Urinary bladder (tissue), 4 donors: Measurements from ENCODE around the gene MXD4. TPM values are rescaled to one million over a fixed set of nuclear protein-coding genes. Genes with fewer than 3 reads are reported as not detected.

Source experiments
- DNase-seq: peaks from one replicate; pipeline ENCODE4 v3.0.0-alpha.2; 2015; ENCODE audit errors: extremely low spot score
- H3K27ac ChIP-seq: one replicate; pipeline ENCODE4 v1.5.1; 2013; ENCODE audit warnings: low read depth, mild to moderate bottlenecking, moderate library complexity
- H3K36me3 ChIP-seq: one replicate; pipeline ENCODE4 v1.6.1; 2013; ENCODE audit warnings: mild to moderate bottlenecking, moderate library complexity; ENCODE audit not compliant: insufficient read depth
- H3K4me1 ChIP-seq: one replicate; pipeline ENCODE4 v1.6.1; 2013; ENCODE audit warnings: mild to moderate bottlenecking, moderate library complexity; ENCODE audit not compliant: insufficient read depth
- H3K4me3 ChIP-seq: one replicate; pipeline ENCODE4 v1.5.1; 2013; ENCODE audit warnings: low read depth, low read length
- WGBS: extraction: QIAGEN DNeasy Blood & Tissue Kit; methylation state at CpG from one replicate; pipeline ENCODE4 v1.1.7; 2013; 5-methylcytosine and 5-hydroxymethylcytosine counted together
- polyA plus RNA-seq: library from polyadenylated mRNA; stranded (reverse); fragments of 200-250 nt; gene quantifications from one replicate; pipeline ENCODE4 v1.2.3, GENCODE V29; 2013
- total RNA-seq: library from RNA; depleted of rRNA; stranded (reverse); fragments of >200 nt; gene quantifications from one replicate; pipeline ENCODE4 v1.2.3, GENCODE V29; 2014
- donor health status: healthy with polysubstance abuse.
- donor health status: healthy.

MXD4 gene
- total and polyA plus RNA-seq, 2 donors = 27.3 to 55.2 TPM

GRCh38 chr4:2288051-2288541 is 26.2 kb upstream of the MXD4 start:
- Histone ChIP-seq H3K36me3 (no peaks in the 10 kb centered on the region), H3K4me1 (no peaks in the 10 kb centered on the region), H3K4me3 (no peak overlapping the region), H3K27ac (no peak overlapping the region)
- no peak for DNase-seq
- WGBS = 89% methylated on average over 10 of the region's 10 CpGs

DNA sequence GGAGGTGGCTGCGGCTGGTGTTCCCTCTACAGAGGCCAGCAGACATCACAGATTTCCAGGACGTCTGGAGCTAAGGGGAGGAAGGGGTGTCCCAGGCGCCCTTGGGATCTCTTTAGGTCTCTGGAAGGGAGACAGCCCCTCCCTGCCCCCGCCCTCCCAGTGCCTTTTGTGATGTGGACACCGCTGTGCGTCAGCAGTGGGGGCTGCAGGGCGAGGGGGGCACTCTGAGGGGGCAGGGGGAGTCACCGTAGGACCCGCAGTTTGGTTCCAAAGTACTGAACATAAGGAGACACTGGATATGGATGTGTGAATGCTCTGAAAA is 25.6 kb upstream of the MXD4 start:
- WGBS = 81% methylated on average over 9 of the region's 9 CpGs
- no peaks in the 10 kb centered on the region for H3K36me3 ChIP-seq
- no peaks in the 10 kb centered on the region for H3K4me1 ChIP-seq
- H3K27ac ChIP-seq = no peak overlapping the region
- H3K4me3 ChIP-seq = no peak overlapping the region
- DNase-seq = no peak

GRCh38 chr4:2286904-2287593 is 25.1 kb upstream of the MXD4 start:
- DNase-seq = no peak
- no peaks in the 10 kb centered on the region for H3K4me1 ChIP-seq
- H3K36me3 ChIP-seq = no peaks in the 10 kb centered on the region
- H3K27ac ChIP-seq = no peak overlapping the region
- 66% methylated on average over 19 of the region's 19 CpGs for WGBS
- H3K4me3 ChIP-seq = no peak overlapping the region

GRCh38 chr4:2285613-2286381 is 23.9 kb upstream of the MXD4 start:
- Histone ChIP-seq H3K36me3 (no peaks in the 10 kb centered on the region), H3K27ac (no peak overlapping the region), H3K4me3 (no peak overlapping the region), H3K4me1 (no peaks in the 10 kb centered on the region)
- DNase-seq = no peak
- 81% methylated on average over 27 of the region's 27 CpGs for WGBS

GRCh38 chr4:2284934-2285612 is 23.2 kb upstream of the MXD4 start:
- no peaks in the 10 kb centered on the region for H3K4me1 ChIP-seq
- no peak overlapping the region for H3K27ac ChIP-seq
- WGBS = 86% methylated on average over 15 of the region's 15 CpGs
- no peak overlapping the region for H3K4me3 ChIP-seq
- H3K36me3 ChIP-seq = no peaks in the 10 kb centered on the region
- no peak for DNase-seq

DNA sequence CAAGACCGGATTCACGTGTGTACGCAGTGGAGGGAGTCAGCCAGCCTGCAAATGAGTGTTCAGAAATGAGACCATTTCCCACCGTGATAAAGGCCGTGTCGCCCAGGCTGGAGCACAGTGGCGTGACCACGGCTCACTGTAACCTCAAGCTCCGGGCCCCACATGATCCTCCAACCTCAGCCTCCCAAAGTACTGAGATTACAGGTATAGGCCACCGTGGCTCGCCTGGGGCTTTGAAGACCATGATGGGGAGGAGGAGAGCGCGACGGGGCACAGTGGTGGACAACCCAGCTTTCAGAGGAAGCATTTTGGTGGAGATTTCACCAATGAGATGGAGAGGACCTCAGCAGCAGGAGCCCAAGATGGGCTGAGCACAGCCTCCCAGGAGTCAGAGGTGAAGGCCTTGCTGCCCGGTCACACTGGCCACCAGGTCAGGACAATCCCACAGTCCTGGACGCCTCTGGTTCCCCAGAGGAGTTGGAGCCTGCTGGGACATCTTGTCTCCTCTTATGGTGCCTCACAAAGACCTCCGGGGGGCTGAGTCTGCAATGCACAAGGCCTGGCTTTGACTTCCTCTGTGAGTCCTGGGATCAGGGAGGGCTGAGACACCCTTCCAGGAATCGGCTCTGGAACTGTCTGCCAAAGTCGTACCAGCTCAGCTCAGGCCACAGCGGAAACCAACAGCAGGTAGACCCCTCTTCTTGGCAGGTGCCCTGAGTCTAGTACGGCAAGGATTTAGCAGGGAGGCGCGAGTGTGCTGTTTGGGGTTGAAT is 22.4 kb upstream of the MXD4 start:
- no peaks in the 10 kb centered on the region for H3K4me1 ChIP-seq
- H3K36me3 ChIP-seq = no peaks in the 10 kb centered on the region
- no peak overlapping the region for H3K4me3 ChIP-seq
- WGBS = 97% methylated on average over 23 of the region's 23 CpGs
- H3K27ac ChIP-seq = no peak overlapping the region
- DNase-seq = no peak

- Histone ChIP-seq H3K27ac (no peak overlapping the region), H3K36me3 (no peaks in the 10 kb centered on the region), H3K4me3 (no peak overlapping the region), H3K4me1 (no peaks in the 10 kb centered on the region)
- 93% methylated on average over 3 of the region's 3 CpGs for WGBS
- no peak for DNase-seq
Measured at GRCh38 chr4:2283199-2283711, 21.3 kb upstream of the MXD4 start.

- Histone ChIP-seq H3K4me3 (no peak overlapping the region), H3K4me1 (no peaks in the 10 kb centered on the region), H3K36me3 (no peaks in the 10 kb centered on the region), H3K27ac (no peak overlapping the region)
- DNase-seq = no peak
- 71% methylated on average over 10 of the region's 10 CpGs for WGBS
Measured at GRCh38 chr4:2281575-2282343, 19.9 kb upstream of the MXD4 start.

GRCh38 chr4:2280531-2281300 is 18.8 kb upstream of the MXD4 start:
- Histone ChIP-seq H3K4me1 (no peaks in the 10 kb centered on the region), H3K4me3 (no peak overlapping the region), H3K27ac (no peak overlapping the region), H3K36me3 (no peaks in the 10 kb centered on the region)
- DNase-seq = no peak
- WGBS = 84% methylated on average over 13 of the region's 13 CpGs

DNA sequence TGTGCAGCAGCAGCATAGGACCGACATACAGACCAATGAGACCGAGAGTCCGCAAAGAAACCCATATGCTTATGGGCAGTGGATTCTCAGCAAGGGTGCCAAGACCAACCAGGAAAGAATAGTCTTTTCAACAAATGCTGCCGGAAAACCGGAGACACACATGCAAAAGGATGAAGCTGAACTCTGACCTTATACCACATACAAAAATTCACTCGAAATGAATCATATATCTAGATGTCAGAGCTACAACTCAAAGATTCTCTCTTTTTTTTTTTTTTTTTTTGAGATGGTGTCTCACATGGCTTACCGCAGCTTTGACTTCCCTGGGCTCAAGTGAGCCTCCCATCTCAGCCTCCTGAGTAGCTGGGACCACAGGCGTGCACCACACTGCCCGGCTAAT is 16.0 kb upstream of the MXD4 start:
- no peak overlapping the region for H3K27ac ChIP-seq
- 95% methylated on average over 9 of the region's 9 CpGs for WGBS
- no peaks in the 10 kb centered on the region for H3K36me3 ChIP-seq
- H3K4me3 ChIP-seq = no peak overlapping the region
- H3K4me1 ChIP-seq = no peaks in the 10 kb centered on the region
- no peak for DNase-seq

- 94% methylated on average over 30 of the region's 30 CpGs for WGBS
- no peak for DNase-seq
- Histone ChIP-seq H3K36me3 (no peaks in the 10 kb centered on the region), H3K27ac (no peak overlapping the region), H3K4me1 (no peaks in the 10 kb centered on the region), H3K4me3 (no peak overlapping the region)
Measured at GRCh38 chr4:2276581-2277325, 14.8 kb upstream of the MXD4 start.
